MM.1S (cell line): ENCODE measurements around the gene ACOXL.

Experiments used
- EZH2phosphoT487 ChIP-seq: fragments of 300-600 bp; sonication (generic); IDR thresholded peaks from 2 replicates; pipeline ENCODE4 v1.6.1; 2018; ENCODE audit warnings: antibody characterized with exemption, low read length
- TF ChIP-seq, protein P1 (sequence below): fragments of 300-600 bp; sonication (generic); IDR thresholded peaks from 2 replicates; pipeline ENCODE4 v1.5.1; 2016; ENCODE audit warnings: antibody characterized with exemption, low read length, mixed read lengths

GRCh38 chr2:110929528-110929927, 197.2 kb downstream of the ACOXL start:
- no peak for TF ChIP-seq EZH2phosphoT487
- TF ChIP-seq, protein P1, sequence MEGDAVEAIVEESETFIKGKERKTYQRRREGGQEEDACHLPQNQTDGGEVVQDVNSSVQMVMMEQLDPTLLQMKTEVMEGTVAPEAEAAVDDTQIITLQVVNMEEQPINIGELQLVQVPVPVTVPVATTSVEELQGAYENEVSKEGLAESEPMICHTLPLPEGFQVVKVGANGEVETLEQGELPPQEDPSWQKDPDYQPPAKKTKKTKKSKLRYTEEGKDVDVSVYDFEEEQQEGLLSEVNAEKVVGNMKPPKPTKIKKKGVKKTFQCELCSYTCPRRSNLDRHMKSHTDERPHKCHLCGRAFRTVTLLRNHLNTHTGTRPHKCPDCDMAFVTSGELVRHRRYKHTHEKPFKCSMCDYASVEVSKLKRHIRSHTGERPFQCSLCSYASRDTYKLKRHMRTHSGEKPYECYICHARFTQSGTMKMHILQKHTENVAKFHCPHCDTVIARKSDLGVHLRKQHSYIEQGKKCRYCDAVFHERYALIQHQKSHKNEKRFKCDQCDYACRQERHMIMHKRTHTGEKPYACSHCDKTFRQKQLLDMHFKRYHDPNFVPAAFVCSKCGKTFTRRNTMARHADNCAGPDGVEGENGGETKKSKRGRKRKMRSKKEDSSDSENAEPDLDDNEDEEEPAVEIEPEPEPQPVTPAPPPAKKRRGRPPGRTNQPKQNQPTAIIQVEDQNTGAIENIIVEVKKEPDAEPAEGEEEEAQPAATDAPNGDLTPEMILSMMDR: no peak
